Fibroblast of the aortic adventitia (primary cell): ENCODE results near the gene PDIK1L. TPM values are rescaled to one million over a fixed set of nuclear protein-coding genes. Genes with fewer than 3 reads are reported as not detected.

Experiments used
- DNase-seq: peaks from one replicate; pipeline ENCODE4 v3.0.0-alpha.2; 2010; ENCODE audit warnings: low read depth
- H3K4me3 ChIP-seq: 2 replicates; pipeline ENCODE4 v1.5.1; 2011; ENCODE audit warnings: low read depth, mild to moderate bottlenecking, control low read depth, low read length, moderate library complexity
- total RNA-seq: library from RNA; depleted of rRNA; stranded (reverse); fragments of >200 nt; gene quantifications from 2 replicates; pipeline ENCODE4 v1.2.3, GENCODE V29; 2012; ENCODE audit warnings: low replicate concordance
- TF ChIP-seq, protein P1 (sequence below): IDR thresholded peaks from 2 replicates; pipeline ENCODE4 v1.5.1; 2011; ENCODE audit warnings: mild to moderate bottlenecking, low read length, control low read depth, inconsistent platforms; ENCODE audit not compliant: insufficient read depth

The PDIK1L gene
- total RNA-seq, 1 donor, result 10.1 TPM

DNA sequence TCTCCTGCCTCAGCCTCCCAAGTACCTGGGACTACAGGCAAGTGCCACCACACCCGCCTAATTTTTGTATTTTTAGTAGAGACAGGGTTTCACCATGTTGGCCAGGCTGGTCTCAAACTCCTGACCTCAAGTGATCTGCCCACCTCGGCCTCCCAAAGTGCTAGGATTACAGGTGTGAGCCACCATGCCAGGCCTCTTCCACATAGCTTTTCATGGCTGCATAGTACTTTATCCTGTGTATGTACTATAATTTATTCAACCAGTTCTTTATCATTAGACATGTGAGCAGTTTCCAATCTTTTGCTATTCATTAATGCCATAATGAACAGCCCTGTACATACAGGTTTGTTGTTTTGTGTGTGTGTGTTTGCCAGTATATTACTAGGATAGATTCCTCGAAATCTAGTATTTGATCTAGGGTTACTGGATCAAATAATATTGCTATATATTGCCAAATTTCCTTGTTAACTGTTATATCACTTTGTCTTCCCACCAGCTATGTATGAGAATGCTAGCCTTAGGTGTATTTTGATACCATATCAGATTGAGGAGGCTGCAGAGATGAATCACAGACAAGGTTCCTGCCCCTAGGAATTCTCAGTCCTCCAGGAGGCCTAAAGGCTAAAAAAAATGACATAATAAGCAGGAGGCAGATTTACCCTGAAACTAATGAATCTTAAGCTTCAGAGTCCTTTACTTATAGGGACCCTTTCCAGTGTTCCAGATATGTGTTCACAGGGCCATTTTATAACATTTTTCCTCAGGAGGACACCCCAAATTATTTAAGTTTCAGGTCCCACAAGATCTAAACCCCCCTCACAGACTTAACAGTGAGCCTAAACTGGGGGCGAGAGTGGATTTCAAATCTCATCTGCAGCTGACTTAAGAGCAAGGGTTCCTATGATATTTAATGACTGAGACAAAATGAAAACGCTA lies 2.1 kb upstream of the PDIK1L start:
- DNase-seq, result no peak
- TF ChIP-seq, protein P1, sequence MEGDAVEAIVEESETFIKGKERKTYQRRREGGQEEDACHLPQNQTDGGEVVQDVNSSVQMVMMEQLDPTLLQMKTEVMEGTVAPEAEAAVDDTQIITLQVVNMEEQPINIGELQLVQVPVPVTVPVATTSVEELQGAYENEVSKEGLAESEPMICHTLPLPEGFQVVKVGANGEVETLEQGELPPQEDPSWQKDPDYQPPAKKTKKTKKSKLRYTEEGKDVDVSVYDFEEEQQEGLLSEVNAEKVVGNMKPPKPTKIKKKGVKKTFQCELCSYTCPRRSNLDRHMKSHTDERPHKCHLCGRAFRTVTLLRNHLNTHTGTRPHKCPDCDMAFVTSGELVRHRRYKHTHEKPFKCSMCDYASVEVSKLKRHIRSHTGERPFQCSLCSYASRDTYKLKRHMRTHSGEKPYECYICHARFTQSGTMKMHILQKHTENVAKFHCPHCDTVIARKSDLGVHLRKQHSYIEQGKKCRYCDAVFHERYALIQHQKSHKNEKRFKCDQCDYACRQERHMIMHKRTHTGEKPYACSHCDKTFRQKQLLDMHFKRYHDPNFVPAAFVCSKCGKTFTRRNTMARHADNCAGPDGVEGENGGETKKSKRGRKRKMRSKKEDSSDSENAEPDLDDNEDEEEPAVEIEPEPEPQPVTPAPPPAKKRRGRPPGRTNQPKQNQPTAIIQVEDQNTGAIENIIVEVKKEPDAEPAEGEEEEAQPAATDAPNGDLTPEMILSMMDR, result no peak
- no peak overlapping the region for H3K4me3 ChIP-seq

DNA sequence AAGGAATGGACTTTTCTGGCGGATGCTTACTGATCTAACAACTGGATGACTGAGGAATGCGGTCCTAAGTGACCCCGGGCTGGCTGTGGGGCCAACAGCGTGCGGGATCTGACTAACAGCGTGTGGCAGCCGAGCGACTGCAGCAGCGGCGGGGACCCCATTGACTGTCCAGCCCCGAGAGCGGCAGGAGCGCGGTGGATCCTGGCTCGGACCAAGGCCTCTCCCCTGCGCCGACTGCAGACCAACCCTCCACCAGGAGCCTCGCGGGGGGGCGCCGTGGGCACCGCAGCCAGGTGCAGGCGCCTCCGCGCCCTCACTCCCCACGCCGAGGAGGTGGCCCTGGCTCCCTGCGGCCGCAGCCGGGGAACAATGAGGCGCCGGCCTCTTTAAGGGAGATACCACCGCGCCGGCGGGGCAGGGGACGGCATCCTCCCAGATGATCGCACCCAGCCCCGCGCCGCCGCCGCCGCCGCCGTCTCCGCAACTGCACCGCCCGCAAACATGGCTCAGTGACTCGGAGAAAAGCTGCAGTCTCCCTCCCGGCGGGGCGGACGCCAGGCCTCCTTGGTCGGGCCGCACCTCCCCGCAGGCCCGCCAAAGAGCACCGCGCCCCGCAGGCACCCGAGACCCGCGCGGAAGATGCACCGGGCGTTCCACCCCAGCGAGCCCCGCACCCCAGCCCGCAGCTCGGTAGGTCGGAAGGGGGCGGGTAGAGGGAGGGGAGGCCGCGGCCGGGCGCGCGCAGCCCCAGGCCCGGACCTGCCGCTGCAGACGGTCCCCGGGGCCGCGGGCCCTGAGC lies 694 bp upstream of the PDIK1L start:
- TF ChIP-seq, protein P1, result no peak
- peak; percentile 60 for DNase-seq
- peak overlapping the region; percentile 80 for H3K4me3 ChIP-seq

DNA sequence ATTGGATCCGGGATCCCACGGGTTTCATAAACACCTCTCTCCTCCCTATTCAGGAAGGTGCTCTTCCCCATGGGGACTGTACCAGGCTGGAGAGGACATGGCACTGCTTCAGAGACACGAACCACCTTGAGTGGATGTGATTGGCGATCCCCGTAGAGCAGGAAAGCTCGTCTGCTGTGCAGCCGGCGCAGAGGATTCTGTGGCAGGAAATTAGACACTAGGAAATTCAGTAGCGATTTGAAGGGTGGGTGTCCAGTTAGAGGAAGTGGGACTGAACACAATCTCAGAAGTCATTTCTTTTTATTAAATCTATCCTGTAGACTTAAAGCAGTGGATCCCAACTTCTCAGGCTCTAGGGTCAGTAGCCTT lies 767 bp downstream of the PDIK1L start:
- peak overlapping the region; percentile 95 for H3K4me3 ChIP-seq
- DNase-seq, result no peak
- TF ChIP-seq, protein P1, result no peak

DNA sequence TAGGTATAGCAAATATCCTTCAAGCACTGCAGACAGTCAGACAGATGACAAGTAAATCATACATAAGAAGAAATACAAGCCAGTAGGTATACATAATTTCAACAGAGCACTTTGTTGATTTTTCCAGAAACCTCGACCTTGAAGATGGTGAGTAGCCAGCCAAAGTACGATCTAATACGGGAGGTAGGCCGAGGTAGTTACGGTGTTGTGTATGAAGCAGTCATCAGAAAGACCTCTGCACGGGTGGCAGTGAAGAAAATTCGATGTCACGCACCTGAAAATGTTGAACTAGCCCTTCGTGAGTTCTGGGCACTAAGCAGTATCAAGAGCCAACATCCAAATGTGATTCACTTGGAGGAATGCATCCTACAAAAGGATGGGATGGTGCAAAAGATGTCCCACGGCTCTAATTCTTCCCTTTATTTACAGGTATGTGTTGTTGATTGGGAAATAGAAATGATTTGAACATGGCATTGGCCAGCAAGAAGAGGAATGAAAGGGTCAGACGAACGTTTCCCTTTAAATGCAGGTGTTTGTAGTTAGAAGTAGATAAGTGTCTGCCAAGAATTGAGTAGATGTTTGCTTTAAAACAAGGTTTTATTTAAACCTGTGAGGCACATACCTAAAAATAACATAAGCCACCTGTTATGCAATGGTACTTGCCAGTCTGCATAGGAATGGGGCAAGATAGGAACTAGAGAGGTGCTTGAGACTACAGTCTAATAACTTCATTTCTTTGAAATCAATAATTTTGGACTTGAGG lies 2.7 kb downstream of the PDIK1L start:
- TF ChIP-seq, protein P1, result no peak
- DNase-seq, result no peak

DNA sequence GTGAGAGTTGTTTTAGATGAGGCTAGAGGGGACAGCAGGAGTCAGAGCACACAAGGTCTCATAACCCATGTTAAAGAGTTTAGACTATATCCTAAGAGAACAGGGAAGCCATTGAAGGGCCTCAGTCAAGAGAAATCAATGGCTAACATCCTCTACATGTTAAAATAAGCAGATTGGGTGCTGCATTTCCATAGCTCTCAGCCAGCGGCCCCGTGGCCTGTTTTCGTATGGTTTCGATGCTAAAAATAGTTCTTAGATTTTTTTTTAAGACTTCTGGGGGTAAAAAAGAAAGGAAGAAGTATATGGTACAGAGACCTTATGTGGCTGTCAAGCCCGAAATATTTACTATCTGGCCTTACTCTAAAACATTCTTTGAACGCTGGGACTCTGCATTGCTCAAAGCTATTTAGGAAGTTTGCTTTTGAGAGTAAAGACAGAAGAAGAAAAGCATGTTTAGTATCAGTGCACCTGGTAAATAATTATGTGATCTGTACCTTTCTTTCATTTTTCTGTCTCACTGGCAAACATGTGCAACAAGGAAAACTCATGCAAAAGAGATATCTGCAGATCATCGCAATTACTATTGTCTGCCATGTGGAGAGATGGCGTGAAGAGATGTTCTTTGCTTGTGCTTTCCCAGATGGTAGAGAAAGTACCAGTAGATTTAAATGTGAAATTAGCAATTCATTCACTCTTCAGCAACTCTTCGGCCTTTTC lies 8.4 kb downstream of the PDIK1L start:
- no peak for DNase-seq
- TF ChIP-seq, protein P1, result no peak
- no peak overlapping the region for H3K4me3 ChIP-seq

More for the DNA sequence above, 2.7 kb downstream of the PDIK1L start:
- no peak overlapping the region for H3K4me3 ChIP-seq
